Measurements from ENCODE around the gene KY. TPM values are rescaled to one million over a fixed set of nuclear protein-coding genes. Genes with fewer than 3 reads are reported as not detected.
"Not testable (repeated sequence)": the region's sequence is repeated elsewhere in the genome, so short reads cannot be mapped to it uniquely, and the experiment has no call there.

KY gene
- total RNA-seq, 4 donors from 2014 or later: 26.2 to 55.5 (median 33.1) TPM

DNA sequence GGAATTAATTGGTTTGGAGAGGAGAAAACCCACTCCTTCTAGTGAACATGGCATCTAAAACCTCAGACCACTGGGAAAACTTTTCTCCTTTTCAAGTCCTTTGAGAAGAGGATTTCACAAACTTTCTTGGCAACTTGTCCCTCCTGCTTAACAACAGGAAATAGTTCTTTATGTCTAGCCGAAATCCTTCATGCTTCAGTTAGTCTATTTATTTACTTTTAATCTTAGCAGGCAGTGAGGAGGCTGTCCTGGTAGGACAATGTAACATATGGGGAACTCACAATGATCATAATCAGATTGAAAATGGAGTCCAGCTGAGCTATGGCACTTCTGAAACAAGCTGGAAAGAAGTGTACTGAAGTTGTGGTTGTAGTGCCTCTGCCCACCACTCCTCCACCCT lies 50.6 kb downstream of the KY start:
- 51 to 58% methylated on average over 1 of the region's 1 CpG for WGBS, 2 donors
- intact Hi-C loops (cut with DNase I; ENCODE audit: low total_unique reads): no loop called here

DNA sequence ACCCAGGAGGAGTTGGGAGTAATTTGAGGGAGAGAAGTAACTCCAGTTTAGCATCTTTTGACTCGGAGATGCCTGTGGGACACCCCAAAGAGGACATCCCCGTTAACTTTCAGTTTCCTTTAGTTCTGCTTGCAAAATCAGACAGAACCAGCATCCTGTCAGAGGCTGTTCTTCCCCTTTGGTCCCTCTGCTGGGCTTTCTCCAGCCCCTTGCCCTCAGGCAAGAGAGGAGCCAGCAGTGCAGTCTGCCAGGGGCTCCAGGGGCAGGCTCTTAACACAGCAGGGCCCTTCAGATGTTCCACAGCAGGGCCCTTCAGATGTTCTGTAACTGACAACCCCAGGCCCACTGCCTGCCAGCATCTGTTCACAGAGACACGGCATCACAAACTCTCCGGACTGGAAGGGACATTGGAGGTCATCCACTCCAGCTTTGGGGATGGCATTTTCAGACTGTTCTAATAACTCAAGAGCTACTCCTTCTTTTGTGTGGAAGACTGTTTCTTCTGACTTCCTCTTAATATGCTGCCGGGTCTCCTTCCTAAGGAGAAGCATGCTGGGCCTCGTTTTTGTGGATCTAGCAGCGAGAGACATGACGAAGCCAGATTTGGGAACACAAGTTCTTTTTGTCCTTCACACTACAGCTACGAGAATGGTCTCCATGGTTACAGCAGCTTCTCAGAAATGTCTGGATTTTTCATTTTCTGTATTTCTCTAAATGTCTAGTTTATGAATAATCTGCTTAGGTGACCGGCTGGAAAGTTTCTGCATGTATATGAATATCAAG lies 51.9 kb downstream of the KY start:
- no peak for TF ChIP-seq POLR2A (IDR thresholded peaks at IDR 0.05)
- TF ChIP-seq, protein P1, sequence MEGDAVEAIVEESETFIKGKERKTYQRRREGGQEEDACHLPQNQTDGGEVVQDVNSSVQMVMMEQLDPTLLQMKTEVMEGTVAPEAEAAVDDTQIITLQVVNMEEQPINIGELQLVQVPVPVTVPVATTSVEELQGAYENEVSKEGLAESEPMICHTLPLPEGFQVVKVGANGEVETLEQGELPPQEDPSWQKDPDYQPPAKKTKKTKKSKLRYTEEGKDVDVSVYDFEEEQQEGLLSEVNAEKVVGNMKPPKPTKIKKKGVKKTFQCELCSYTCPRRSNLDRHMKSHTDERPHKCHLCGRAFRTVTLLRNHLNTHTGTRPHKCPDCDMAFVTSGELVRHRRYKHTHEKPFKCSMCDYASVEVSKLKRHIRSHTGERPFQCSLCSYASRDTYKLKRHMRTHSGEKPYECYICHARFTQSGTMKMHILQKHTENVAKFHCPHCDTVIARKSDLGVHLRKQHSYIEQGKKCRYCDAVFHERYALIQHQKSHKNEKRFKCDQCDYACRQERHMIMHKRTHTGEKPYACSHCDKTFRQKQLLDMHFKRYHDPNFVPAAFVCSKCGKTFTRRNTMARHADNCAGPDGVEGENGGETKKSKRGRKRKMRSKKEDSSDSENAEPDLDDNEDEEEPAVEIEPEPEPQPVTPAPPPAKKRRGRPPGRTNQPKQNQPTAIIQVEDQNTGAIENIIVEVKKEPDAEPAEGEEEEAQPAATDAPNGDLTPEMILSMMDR (IDR thresholded peaks at IDR 0.05): no peak
- no peak for DNase-seq (ENCODE audit: low spot score in 2 of 2)
- intact Hi-C loops (cut with DNase I; ENCODE audit: low total_unique reads): no loop called here
- WGBS, 2 donors: 80 to 81% methylated on average over 10 of the region's 10 CpGs
- H3K4me3 ChIP-seq (ENCODE audit: low read depth, poor library complexity, severe bottlenecking): no peak overlapping the region

More for the DNA sequence above, 50.6 kb downstream of the KY start:
- H3K4me3 ChIP-seq (ENCODE audit: low read depth, poor library complexity, severe bottlenecking): no peak overlapping the region
- no peak for DNase-seq (ENCODE audit: low spot score in 2 of 2)
- TF ChIP-seq, protein P1 (IDR thresholded peaks at IDR 0.05): no peak
- TF ChIP-seq POLR2A (IDR thresholded peaks at IDR 0.05): no peak

DNA sequence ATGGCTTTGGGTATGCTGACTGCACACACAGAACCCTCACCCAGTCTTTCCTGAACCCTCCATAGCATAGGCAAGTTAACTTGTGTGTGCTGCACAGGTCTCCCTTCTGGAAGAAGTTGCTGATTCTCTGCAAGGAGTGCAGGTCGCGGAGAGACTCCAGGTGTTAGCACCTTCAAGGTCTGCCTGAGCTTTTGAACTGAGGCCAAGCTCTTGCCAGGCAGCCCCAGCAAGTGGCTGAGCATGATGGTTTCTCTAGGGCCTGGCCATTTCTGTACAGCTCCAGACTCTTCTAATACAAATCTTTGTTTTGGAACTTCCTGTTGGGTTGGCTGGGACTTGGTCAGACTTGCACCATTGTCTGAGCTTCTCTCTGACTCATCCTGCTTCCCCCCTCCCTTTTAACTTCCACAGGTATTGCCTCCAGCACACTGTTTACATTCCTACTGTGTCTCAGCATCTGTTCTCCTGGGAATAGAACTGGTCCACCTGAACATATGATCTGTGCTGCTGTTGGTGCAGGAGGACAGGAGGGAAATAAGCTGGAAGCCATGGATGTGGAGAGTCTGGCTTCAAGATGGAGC lies 53.3 kb downstream of the KY start:
- DNase-seq (ENCODE audit: low spot score in 2 of 2): no peak
- no peak overlapping the region for H3K4me3 ChIP-seq (ENCODE audit: low read depth, poor library complexity, severe bottlenecking)
- intact Hi-C loops (cut with DNase I; ENCODE audit: low total_unique reads): no loop called here
- WGBS, 2 donors: 21 to 61% methylated on average over 2 of the region's 2 CpGs
- TF ChIP-seq, protein P1 (IDR thresholded peaks at IDR 0.05): no peak
- no peak for TF ChIP-seq POLR2A (IDR thresholded peaks at IDR 0.05)

DNA sequence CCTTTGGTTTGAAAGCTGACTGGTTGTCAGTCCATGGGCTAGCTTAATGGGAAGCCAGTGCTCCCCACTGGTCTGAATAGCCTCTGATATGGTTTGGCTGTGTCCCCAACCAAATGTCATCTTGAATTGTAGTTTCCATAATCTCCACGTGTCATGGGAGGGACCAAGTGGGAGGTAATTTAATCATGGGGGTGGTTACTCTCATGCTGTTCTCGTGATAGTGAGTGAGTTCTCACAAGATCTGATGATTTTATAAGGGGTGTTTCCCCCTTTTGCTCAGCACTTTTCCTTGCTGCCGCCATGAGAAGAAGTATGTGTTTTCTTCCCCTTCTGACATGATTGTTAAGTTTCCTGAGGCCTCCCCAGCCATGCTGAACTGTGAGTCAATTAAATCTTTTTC lies 55.8 kb downstream of the KY start:
- intact Hi-C loops (cut with DNase I; ENCODE audit: low total_unique reads); DNase-seq (ENCODE audit: low spot score in 2 of 2); H3K4me3 ChIP-seq (ENCODE audit: low read depth, poor library complexity, severe bottlenecking): not testable (repeated sequence)
- 61 to 65% methylated on average over 3 of the region's 3 CpGs for WGBS, 2 donors

DNA sequence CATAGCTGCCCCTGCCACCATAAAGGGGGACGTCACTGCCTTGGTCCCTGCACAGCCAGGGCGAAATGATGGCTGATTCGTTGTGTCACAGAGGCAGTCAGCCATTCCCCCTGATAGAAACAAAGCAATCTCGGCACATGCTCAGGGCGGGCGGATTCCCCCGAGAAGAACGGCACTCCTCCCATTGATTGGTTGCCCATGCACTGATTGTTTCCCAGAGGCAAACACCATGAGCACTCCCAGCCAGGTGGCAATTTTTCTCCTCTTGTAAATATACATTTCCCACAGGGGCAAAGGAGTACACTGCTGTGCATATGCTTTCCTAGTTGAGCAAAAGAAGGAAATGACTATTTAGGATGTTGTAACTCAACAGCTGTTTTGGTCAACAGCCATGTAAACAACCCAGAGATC lies 56.5 kb downstream of the KY start:
- no peak for TF ChIP-seq POLR2A (IDR thresholded peaks at IDR 0.05)
- TF ChIP-seq, protein P1 (IDR thresholded peaks at IDR 0.05): no peak
- no peak overlapping the region for H3K4me3 ChIP-seq (ENCODE audit: low read depth, poor library complexity, severe bottlenecking)
- no peak for DNase-seq (ENCODE audit: low spot score in 2 of 2)
- 45 to 70% methylated on average over 8 of the region's 8 CpGs for WGBS, 2 donors
- intact Hi-C loops (cut with DNase I; ENCODE audit: low total_unique reads): no loop called here

DNA sequence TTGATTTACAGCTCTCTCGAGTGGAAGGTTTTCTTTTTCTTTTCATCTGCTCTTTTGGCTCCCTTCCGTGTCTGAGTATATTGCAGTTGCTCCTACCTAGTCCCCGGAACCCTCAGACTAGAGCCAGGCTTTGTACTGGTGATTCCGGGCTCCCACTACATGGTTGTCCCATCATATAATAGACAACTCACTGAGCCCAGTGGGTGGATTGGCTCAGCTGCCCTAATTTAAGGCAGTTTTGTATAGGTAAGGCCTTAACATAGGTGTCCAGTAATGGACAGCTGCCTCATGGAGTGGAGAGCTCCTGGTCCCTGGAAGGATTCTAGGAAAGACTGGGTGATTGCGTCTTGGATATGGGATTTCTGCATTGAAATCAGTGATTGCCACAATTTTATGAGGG lies 58.0 kb downstream of the KY start:
- DNase-seq (ENCODE audit: low spot score in 2 of 2): no peak
- 89 to 93% methylated on average over 5 of the region's 5 CpGs for WGBS, 2 donors
- TF ChIP-seq POLR2A (IDR thresholded peaks at IDR 0.05): no peak
- TF ChIP-seq, protein P1 (IDR thresholded peaks at IDR 0.05): no peak
- H3K4me3 ChIP-seq (ENCODE audit: low read depth, poor library complexity, severe bottlenecking): no peak overlapping the region
- intact Hi-C loops (cut with DNase I; ENCODE audit: low total_unique reads): no loop called here
